HCT116 (cell line): ENCODE data around the gene UXS1. TPM values are rescaled to one million over a fixed set of nuclear protein-coding genes. Genes with fewer than 3 reads are reported as not detected.

Experiments
- ATAC-seq: fragments of 200-7000 bp; cut with Tn5 transposase; 2 replicates; pipeline ENCODE4 v1.9.1; 2020; ENCODE audit warnings: mild to moderate bottlenecking, moderate library complexity
- BruUV-seq: library from RNA; stranded (reverse); fragments of 400-500 nt; replicated peaks from 2 replicates; lab custom pipeline; 2021; lab: Mats Ljungman, UMichigan
- CTCF ChIA-PET: fragments of 300-600 bp; sonication (Branson Sonifier 250); formaldehyde crosslinking; loops from one replicate; lab custom pipeline; 2021; ENCODE audit warnings: antibody characterized with exemption; lab: Charles Lee
- POLR2A ChIA-PET: fragments of 300-600, 350-600 bp; sonication (Branson Sonifier 250); formaldehyde crosslinking; loops from one replicate; lab custom pipeline; 2021; ENCODE audit warnings: antibody characterized with exemption; lab: Charles Lee
- RAD21 ChIA-PET, 2 experiments: fragments of 300-600 bp; sonication (Branson Sonifier 250); formaldehyde crosslinking; loops; one replicate each; lab custom pipeline; 2023; ENCODE audit warnings: low total read pairs in 2 of 2; ENCODE audit not compliant: uncharacterized antibody in 2 of 2, unreplicated experiment in 2 of 2, low non-redundant PET in 1 of 2; lab: Charles Lee
- DNase-seq: peaks from one replicate; pipeline ENCODE4 v3.0.0-alpha.2; 2010; ENCODE audit warnings: low read depth, low spot score
- H2AFZ ChIP-seq: fragments of 200-600 bp; shearing (Covaris generic), sonication (generic); 2 replicates; pipeline ENCODE4 v1.6.1; 2017; ENCODE audit warnings: low read depth, mixed run types, mixed read lengths, antibody characterized with exemption, low read length; ENCODE audit not compliant: poor library complexity, severe bottlenecking
- H3K27ac ChIP-seq: 2 replicates; pipeline ENCODE4 v1.5.1; 2012; ENCODE audit warnings: low read depth, low read length
- H3K27me3 ChIP-seq: fragments of 200-600 bp; sonication (generic); 2 replicates; pipeline ENCODE4 v1.6.1; 2016; ENCODE audit warnings: mixed run types, low read length, mixed read lengths; ENCODE audit not compliant: insufficient read depth
- H3K36me3 ChIP-seq, 2 experiments: fragments of 200-500 bp in 1 of 2; fragments of 200-600 bp in 1 of 2; sonication (Bioruptor generic) in 1 of 2; sonication (generic) in 1 of 2; 2 replicates each; pipeline versions ENCODE4 v1.5.1 to v1.6.1; 2014 to 2016; ENCODE audit warnings: low read length in 2 of 2, inconsistent platforms in 1 of 2, mixed read lengths in 1 of 2, mixed run types in 1 of 2; ENCODE audit not compliant: insufficient read depth in 2 of 2, control insufficient read depth in 1 of 2
- H3K4me1 ChIP-seq, 2 experiments: fragments of 200-600 bp in 1 of 2; sonication (generic) in 1 of 2; 2 replicates each; pipeline versions ENCODE4 v1.5.1 to v1.6.1; 2012 to 2017; ENCODE audit warnings: low read length in 2 of 2, inconsistent platforms in 1 of 2, mild to moderate bottlenecking in 1 of 2, mixed read lengths in 1 of 2, mixed run types in 1 of 2, moderate library complexity in 1 of 2; ENCODE audit not compliant: insufficient read depth in 2 of 2, control insufficient read depth in 1 of 2
- H3K4me2 ChIP-seq: fragments of 200-600 bp; sonication (generic); 2 replicates; pipeline ENCODE4 v1.6.1; 2017; ENCODE audit warnings: mixed run types, low read length, mixed read lengths
- H3K4me3 ChIP-seq, 2 experiments: fragments of 200-600 bp in 1 of 2; sonication (generic) in 1 of 2; replicated peaks in 1 of 2; 2 replicates each; pipeline ENCODE4 v1.5.1; 2011 to 2016; ENCODE audit warnings: low read length in 2 of 2, control low read depth in 1 of 2, low read depth in 1 of 2, mild to moderate bottlenecking in 1 of 2, mixed read lengths in 1 of 2, mixed run types in 1 of 2
- H3K79me2 ChIP-seq: fragments of 200-600 bp; sonication (generic); 2 replicates; pipeline ENCODE4 v1.6.1; 2017; ENCODE audit warnings: mild to moderate bottlenecking, mixed run types, low read length, moderate library complexity, mixed read lengths; ENCODE audit not compliant: insufficient read depth
- H3K9ac ChIP-seq: fragments of 200-600 bp; sonication (generic); 2 replicates; pipeline ENCODE4 v1.6.1; 2016; ENCODE audit warnings: low read length, mixed read lengths
- H3K9me2 ChIP-seq: fragments of 200-600 bp; sonication (generic), shearing (Covaris generic); 2 replicates; pipeline ENCODE4 v1.6.1; 2017; ENCODE audit warnings: mixed run types, mild to moderate bottlenecking, moderate library complexity; ENCODE audit not compliant: insufficient read depth
- H3K9me3 ChIP-seq, 2 experiments: fragments of 200-500 bp in 1 of 2; fragments of 200-600 bp in 1 of 2; sonication (Bioruptor generic) in 1 of 2; sonication (generic) in 1 of 2; 2 replicates each; pipeline ENCODE4 v1.6.1; 2014 to 2017; ENCODE audit warnings: low read length in 2 of 2, mixed read lengths in 2 of 2, inconsistent platforms in 1 of 2, low read depth in 1 of 2, mild to moderate bottlenecking in 1 of 2, mixed run types in 1 of 2, moderate library complexity in 1 of 2; ENCODE audit not compliant: control insufficient read depth in 1 of 2, insufficient read depth in 1 of 2
- H4K20me1 ChIP-seq: fragments of 200-600 bp; sonication (generic), shearing (Covaris generic); 2 replicates; pipeline ENCODE4 v1.6.1; 2017; ENCODE audit warnings: mixed run types, mild to moderate bottlenecking, moderate library complexity; ENCODE audit not compliant: insufficient read depth
- ATF3 ChIP-seq: IDR thresholded peaks from 2 replicates; pipeline ENCODE4 v1.6.1; 2012
- CEBPB ChIP-seq: IDR thresholded peaks from 2 replicates; pipeline ENCODE4 v1.6.1; 2012; ENCODE audit warnings: low read depth
- CTCF ChIP-seq, 3 experiments: fragments of 200-600 bp in 1 of 3; sonication (generic) in 1 of 3; IDR thresholded peaks in 2 of 3; conservative IDR thresholded peaks in 1 of 3; 2 replicates each; pipeline ENCODE4 v1.5.1; 2012 to 2017; ENCODE audit warnings: low read depth in 2 of 3, low read length in 2 of 3, antibody characterized with exemption in 1 of 3, borderline replicate concordance in 1 of 3, control low read depth in 1 of 3, mild to moderate bottlenecking in 1 of 3, mixed read lengths in 1 of 3, mixed run types in 1 of 3, moderate library complexity in 1 of 3; ENCODE audit not compliant: insufficient read depth in 1 of 3
- EGR1 ChIP-seq: IDR thresholded peaks from 2 replicates; pipeline ENCODE4 v1.6.1; 2012; ENCODE audit warnings: low read depth
- ELF1 ChIP-seq: IDR thresholded peaks from 2 replicates; pipeline ENCODE4 v1.6.1; 2012; ENCODE audit warnings: low read depth, borderline replicate concordance
- EZH2 ChIP-seq: fragments of 200-600 bp; sonication (generic); IDR thresholded peaks from 2 replicates; pipeline ENCODE4 v1.6.1; 2017; ENCODE audit warnings: antibody characterized with exemption, mixed run types
- EZH2phosphoT487 ChIP-seq: fragments of 200-600 bp; IDR thresholded peaks from 2 replicates; pipeline ENCODE4 v1.6.1; 2018; ENCODE audit warnings: antibody characterized with exemption, borderline replicate concordance
- FOSL1 ChIP-seq: IDR thresholded peaks from 2 replicates; pipeline ENCODE4 v1.6.1; 2012; ENCODE audit warnings: low read depth
- MAX ChIP-seq: IDR thresholded peaks from 2 replicates; pipeline ENCODE4 v1.6.1; 2012
- POLR2A ChIP-seq: IDR thresholded peaks from 2 replicates; pipeline ENCODE4 v1.7.0; 2011; ENCODE audit warnings: borderline replicate concordance; ENCODE audit not compliant: insufficient read depth, insufficient read length; ENCODE audit errors: extremely low read depth
- POLR2AphosphoS5 ChIP-seq: IDR thresholded peaks from 2 replicates; pipeline ENCODE4 v1.6.1; 2011; ENCODE audit warnings: mild to moderate bottlenecking, low read depth, low read length, moderate library complexity
- SIN3A ChIP-seq: IDR thresholded peaks from 2 replicates; pipeline ENCODE4 v1.6.1; 2012; ENCODE audit warnings: low read depth
- SP1 ChIP-seq: IDR thresholded peaks from 2 replicates; pipeline ENCODE4 v1.6.1; 2012; ENCODE audit warnings: low read depth
- TCF7L2 ChIP-seq: IDR thresholded peaks from 2 replicates; pipeline ENCODE4 v1.7.0; 2011; ENCODE audit warnings: borderline replicate concordance, inconsistent platforms; ENCODE audit not compliant: insufficient read depth, insufficient read length; ENCODE audit errors: extremely low read depth
- YY1 ChIP-seq: IDR thresholded peaks from 2 replicates; pipeline ENCODE4 v1.6.1; 2011; ENCODE audit warnings: low read length, low read depth, moderate library complexity, mild to moderate bottlenecking; ENCODE audit not compliant: insufficient replicate concordance; ENCODE audit errors: extremely low read depth
- ZNF274 ChIP-seq: fragments of 200-500 bp; sonication (Bioruptor generic); IDR thresholded peaks from 2 replicates; pipeline ENCODE4 v1.6.1; 2014; ENCODE audit warnings: mild to moderate bottlenecking, low read depth, low read length, inconsistent platforms
- intact Hi-C: fragments of 100-400 bp; cut with micrococcal nuclease; formaldehyde crosslinking; loops from 2 replicates; pipeline ENCODE4 v1.10.0; 2022
- total RNA-seq: library from RNA; stranded (reverse); gene quantifications from one replicate; pipeline ENCODE4 v1.2.1, GENCODE V29; 2021; ENCODE audit not compliant: unreplicated experiment

The UXS1 gene
- total RNA-seq, 1 experiment from 2014 or later, result 45.7 TPM

- Histone ChIP-seq H3K4me2 (no peak overlapping the region), H3K27me3 (no peaks in the 10 kb centered on the region), H3K4me1 (peaks cover 15 to 54% of the 10 kb centered on the region in 2 experiments), H3K36me3 (peaks cover 5 to 6% of the 10 kb centered on the region in 2 experiments; a peak in 3 of 4 replicates), H3K9ac (no peak overlapping the region), H3K9me2 (no peaks in the 10 kb centered on the region), H3K79me2 (peaks cover 6% of the 10 kb centered on the region; the same call in 1 of the 2 replicates), H2AFZ (no peak overlapping the region), H3K9me3 (no peaks in the 10 kb centered on the region), H3K27ac (no peak overlapping the region), H3K4me3 (no peak overlapping the region), H4K20me1 (no peaks in the 10 kb centered on the region)
- CTCF ChIA-PET, result no interaction called here
- RAD21 ChIA-PET, result no interaction called here
- ATAC-seq (no peak), DNase-seq (no peak)
- TF ChIP-seq CTCF (IDR thresholded peaks at IDR 0.05 in 2 of 3, conservative IDR thresholded peaks at IDR 0.05 in 1 of 3; ENCODE audit: borderline replicate concordance in 1 of 3, insufficient read depth in 1 of 3, low read depth in 2 of 3, low read length in 2 of 3) (no peak), SP1 (no peak), EZH2 (no peak), FOSL1 (no peak), EGR1 (no peak), ATF3 (no peak), YY1 (no peak), EZH2phosphoT487 (no peak), TCF7L2 (no peak), CEBPB (no peak), ZNF274 (no peak), POLR2A (no peak), MAX (no peak), POLR2AphosphoS5 (no peak), SIN3A (no peak), ELF1 (no peak)
- BruUV-seq, result no TSS peak
- POLR2A ChIA-PET, result no interaction called here
- intact Hi-C loops, result loop anchor here (5.0 kb wide), 1 partner anchor 466 kb away; no protein-coding TSS in a partner anchor
Measured at GRCh38 chr2:106116248-106116647, 77.9 kb downstream of the UXS1 start.
